ENCODE results near the gene CCDC159. TPM values are rescaled to one million over a fixed set of nuclear protein-coding genes. Genes with fewer than 3 reads are reported as not detected.
"Not testable (repeated sequence)": the region's sequence is repeated elsewhere in the genome, so short reads cannot be mapped to it uniquely, and the experiment has no call there.

The CCDC159 gene
- total RNA-seq, 1 experiment from 2014 or later, result 6.8 TPM

DNA sequence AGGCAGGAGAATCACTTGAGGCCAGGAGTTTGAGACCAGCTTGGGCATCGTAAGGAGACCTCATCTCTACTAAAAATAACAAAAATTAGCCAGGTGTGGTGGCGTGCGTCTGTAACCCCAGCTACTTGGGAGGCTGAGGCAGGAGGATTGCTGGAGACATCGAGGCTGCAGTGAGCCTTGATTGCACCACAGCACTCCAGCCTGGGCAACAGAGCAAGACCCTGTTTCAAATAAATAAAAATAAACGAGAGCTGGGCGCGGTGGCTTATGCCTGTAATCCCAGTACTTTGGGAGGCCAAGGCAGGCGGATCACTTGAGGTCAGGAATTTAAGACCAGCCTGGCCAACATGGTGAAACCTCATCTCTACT is 6.2 kb upstream of the CCDC159 start:
- POLR2A ChIA-PET, result interaction anchor here (0.7 to 1.2 kb wide), 4 partner anchors 22 to 82 kb away, joined by 3 to 8 read pairs (median 3); partner anchors contain the start of gene SWSAP1
- not testable (repeated sequence) for H3K4me1 Mint-ChIP-seq; H3K27me3 Mint-ChIP-seq (ENCODE audit: low read depth); H3K9me3 Mint-ChIP-seq; ATAC-seq; DNase-seq (ENCODE audit: low spot score)
- Mint-ChIP-seq H3K4me3 (peak overlapping the region; percentile 81), H3K36me3 (peaks cover 17% of the 10 kb centered on the region), H3K27ac (peak overlapping the region; percentile 41; the same call in 1 of the 2 replicates)
- CTCF ChIA-PET, result interaction anchor here (0.9 to 3.0 kb wide), 9 partner anchors 18 to 142 kb away, joined by 4 to 37 read pairs (median 11); partner anchors contain the start of genes EPOR, PRKCSH and SWSAP1
- TF ChIP-seq ZNF121 (CRISPR knock-in tag; IDR thresholded peaks at IDR 0.05), result peak; percentile 88

DNA sequence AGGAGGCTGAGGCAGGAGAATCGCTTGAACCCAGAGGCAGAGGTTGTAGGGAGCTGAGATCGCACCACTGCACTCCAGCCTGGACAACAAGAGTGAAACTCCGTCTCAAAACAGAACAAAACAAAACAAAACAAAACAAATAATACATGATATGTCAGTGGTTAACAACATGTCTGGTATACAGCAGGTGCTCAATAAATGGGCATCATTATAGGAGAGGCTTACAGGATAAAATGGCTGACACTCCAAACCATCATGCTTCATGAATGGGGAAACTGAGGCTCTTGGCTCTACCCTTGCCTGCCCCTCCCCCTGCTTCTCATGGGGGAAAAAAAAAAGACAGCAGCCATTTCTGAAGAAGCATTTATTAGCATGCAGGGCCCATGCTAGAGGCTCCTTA is 3.9 kb upstream of the CCDC159 start:
- Mint-ChIP-seq H3K36me3 (peaks cover 5% of the 10 kb centered on the region; the same call in 1 of the 2 replicates), H3K27me3 (ENCODE audit: low read depth) (peaks cover 2% of the 10 kb centered on the region; the same call in 1 of the 2 replicates), H3K4me1 (peaks cover 27% of the 10 kb centered on the region), H3K4me3 (no peak overlapping the region), H3K27ac (no peak overlapping the region), H3K9me3 (no peaks in the 10 kb centered on the region)
- CTCF ChIA-PET, result no interaction called here
- TF ChIP-seq ELF4 (CRISPR knock-in tag; IDR thresholded peaks at IDR 0.05; ENCODE audit: low read depth), result no peak
- TF ChIP-seq, protein P1, sequence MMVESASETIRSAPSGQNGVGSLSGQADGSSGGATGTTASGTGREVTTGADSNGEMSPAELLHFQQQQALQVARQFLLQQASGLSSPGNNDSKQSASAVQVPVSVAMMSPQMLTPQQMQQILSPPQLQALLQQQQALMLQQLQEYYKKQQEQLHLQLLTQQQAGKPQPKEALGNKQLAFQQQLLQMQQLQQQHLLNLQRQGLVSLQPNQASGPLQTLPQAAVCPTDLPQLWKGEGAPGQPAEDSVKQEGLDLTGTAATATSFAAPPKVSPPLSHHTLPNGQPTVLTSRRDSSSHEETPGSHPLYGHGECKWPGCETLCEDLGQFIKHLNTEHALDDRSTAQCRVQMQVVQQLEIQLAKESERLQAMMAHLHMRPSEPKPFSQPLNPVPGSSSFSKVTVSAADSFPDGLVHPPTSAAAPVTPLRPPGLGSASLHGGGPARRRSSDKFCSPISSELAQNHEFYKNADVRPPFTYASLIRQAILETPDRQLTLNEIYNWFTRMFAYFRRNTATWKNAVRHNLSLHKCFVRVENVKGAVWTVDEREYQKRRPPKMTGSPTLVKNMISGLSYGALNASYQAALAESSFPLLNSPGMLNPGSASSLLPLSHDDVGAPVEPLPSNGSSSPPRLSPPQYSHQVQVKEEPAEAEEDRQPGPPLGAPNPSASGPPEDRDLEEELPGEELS (CRISPR knock-in tag; IDR thresholded peaks at IDR 0.05), result no peak
- TF ChIP-seq MYBL2 (CRISPR knock-in tag; IDR thresholded peaks at IDR 0.05), result no peak
- no peak for TF ChIP-seq NR3C1 (CRISPR knock-in tag; conservative IDR thresholded peaks at IDR 0.05; ENCODE audit: low read depth)
- TF ChIP-seq, protein P2, sequence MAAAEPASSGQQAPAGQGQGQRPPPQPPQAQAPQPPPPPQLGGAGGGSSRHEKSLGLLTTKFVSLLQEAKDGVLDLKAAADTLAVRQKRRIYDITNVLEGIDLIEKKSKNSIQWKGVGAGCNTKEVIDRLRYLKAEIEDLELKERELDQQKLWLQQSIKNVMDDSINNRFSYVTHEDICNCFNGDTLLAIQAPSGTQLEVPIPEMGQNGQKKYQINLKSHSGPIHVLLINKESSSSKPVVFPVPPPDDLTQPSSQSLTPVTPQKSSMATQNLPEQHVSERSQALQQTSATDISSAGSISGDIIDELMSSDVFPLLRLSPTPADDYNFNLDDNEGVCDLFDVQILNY (CRISPR knock-in tag; IDR thresholded peaks at IDR 0.05), result no peak
- TF ChIP-seq, protein P3, sequence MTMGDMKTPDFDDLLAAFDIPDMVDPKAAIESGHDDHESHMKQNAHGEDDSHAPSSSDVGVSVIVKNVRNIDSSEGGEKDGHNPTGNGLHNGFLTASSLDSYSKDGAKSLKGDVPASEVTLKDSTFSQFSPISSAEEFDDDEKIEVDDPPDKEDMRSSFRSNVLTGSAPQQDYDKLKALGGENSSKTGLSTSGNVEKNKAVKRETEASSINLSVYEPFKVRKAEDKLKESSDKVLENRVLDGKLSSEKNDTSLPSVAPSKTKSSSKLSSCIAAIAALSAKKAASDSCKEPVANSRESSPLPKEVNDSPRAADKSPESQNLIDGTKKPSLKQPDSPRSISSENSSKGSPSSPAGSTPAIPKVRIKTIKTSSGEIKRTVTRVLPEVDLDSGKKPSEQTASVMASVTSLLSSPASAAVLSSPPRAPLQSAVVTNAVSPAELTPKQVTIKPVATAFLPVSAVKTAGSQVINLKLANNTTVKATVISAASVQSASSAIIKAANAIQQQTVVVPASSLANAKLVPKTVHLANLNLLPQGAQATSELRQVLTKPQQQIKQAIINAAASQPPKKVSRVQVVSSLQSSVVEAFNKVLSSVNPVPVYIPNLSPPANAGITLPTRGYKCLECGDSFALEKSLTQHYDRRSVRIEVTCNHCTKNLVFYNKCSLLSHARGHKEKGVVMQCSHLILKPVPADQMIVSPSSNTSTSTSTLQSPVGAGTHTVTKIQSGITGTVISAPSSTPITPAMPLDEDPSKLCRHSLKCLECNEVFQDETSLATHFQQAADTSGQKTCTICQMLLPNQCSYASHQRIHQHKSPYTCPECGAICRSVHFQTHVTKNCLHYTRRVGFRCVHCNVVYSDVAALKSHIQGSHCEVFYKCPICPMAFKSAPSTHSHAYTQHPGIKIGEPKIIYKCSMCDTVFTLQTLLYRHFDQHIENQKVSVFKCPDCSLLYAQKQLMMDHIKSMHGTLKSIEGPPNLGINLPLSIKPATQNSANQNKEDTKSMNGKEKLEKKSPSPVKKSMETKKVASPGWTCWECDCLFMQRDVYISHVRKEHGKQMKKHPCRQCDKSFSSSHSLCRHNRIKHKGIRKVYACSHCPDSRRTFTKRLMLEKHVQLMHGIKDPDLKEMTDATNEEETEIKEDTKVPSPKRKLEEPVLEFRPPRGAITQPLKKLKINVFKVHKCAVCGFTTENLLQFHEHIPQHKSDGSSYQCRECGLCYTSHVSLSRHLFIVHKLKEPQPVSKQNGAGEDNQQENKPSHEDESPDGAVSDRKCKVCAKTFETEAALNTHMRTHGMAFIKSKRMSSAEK (CRISPR knock-in tag; IDR thresholded peaks at IDR 0.05; ENCODE audit: borderline replicate concordance), result no peak
- no peak for TF ChIP-seq TP53 (CRISPR knock-in tag; IDR thresholded peaks at IDR 0.05)
- POLR2A ChIA-PET, result interaction anchor here (0.7 kb wide), 1 partner anchor 20 kb away, joined by 5 read pairs; no protein-coding TSS in a partner anchor
- no peak for ATAC-seq
- DNase-seq (ENCODE audit: low spot score), result no peak

DNA sequence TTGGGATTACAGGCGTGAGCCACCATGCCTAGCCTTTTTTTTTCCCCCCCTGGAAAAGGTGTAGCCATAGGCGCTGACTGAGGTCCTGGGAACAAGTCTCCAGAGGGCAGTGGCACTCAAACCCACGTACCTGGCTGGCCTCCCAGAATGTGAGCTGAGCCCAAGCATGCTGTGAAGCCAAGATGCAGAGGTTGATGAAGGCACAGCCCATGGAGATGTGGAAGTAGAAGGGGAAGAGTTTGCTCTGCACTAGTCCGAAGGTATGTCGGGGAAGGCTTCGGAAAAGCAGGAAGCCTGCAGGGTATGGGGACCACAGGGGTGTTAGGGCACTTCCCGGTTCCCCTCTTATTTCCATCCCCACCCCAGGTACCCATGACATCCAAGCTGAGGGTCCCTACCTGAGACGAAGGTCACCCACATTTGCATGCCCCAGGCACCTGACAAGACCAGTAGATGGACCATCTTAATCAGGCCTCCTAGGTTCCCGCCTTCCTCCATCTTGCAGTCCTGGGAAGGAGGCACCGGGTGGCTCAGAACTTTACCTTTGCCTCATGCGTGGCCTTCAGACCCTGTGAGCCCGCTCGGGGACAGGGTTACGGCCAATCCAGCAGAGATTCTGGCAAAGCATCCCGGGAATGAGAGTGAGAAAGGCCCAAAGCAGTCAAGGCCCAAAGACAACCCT is 1.1 kb upstream of the CCDC159 start:
- DNase-seq (ENCODE audit: low spot score) (no peak), ATAC-seq (no peak)
- ChIA-PET POLR2A (interaction anchor here (1.4 to 2.0 kb wide), 4 partner anchors 29 to 184 kb away, joined by 3 to 10 read pairs (median 6); partner anchors contain the start of genes ECSIT and SWSAP1), CTCF (interaction anchor here (0.8 to 3.0 kb wide), 10 partner anchors 16 to 107 kb away, joined by 3 to 37 read pairs (median 10); partner anchors contain the start of genes EPOR, PRKCSH and SWSAP1)
- TF ChIP-seq, protein P4, sequence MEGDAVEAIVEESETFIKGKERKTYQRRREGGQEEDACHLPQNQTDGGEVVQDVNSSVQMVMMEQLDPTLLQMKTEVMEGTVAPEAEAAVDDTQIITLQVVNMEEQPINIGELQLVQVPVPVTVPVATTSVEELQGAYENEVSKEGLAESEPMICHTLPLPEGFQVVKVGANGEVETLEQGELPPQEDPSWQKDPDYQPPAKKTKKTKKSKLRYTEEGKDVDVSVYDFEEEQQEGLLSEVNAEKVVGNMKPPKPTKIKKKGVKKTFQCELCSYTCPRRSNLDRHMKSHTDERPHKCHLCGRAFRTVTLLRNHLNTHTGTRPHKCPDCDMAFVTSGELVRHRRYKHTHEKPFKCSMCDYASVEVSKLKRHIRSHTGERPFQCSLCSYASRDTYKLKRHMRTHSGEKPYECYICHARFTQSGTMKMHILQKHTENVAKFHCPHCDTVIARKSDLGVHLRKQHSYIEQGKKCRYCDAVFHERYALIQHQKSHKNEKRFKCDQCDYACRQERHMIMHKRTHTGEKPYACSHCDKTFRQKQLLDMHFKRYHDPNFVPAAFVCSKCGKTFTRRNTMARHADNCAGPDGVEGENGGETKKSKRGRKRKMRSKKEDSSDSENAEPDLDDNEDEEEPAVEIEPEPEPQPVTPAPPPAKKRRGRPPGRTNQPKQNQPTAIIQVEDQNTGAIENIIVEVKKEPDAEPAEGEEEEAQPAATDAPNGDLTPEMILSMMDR (IDR thresholded peaks at IDR 0.05), result no peak
- TF ChIP-seq FOXK1 (CRISPR knock-in tag; IDR thresholded peaks at IDR 0.05), result no peak
- TF ChIP-seq CBFB (CRISPR knock-in tag; IDR thresholded peaks at IDR 0.05; ENCODE audit: low read depth), result no peak
- no peak for TF ChIP-seq IRF2 (CRISPR knock-in tag; IDR thresholded peaks at IDR 0.05; ENCODE audit: borderline replicate concordance, low read depth)
- TF ChIP-seq, protein P5, sequence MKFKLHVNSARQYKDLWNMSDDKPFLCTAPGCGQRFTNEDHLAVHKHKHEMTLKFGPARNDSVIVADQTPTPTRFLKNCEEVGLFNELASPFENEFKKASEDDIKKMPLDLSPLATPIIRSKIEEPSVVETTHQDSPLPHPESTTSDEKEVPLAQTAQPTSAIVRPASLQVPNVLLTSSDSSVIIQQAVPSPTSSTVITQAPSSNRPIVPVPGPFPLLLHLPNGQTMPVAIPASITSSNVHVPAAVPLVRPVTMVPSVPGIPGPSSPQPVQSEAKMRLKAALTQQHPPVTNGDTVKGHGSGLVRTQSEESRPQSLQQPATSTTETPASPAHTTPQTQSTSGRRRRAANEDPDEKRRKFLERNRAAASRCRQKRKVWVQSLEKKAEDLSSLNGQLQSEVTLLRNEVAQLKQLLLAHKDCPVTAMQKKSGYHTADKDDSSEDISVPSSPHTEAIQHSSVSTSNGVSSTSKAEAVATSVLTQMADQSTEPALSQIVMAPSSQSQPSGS (CRISPR knock-in tag; IDR thresholded peaks at IDR 0.05; ENCODE audit: borderline replicate concordance, low read depth), result no peak
- Mint-ChIP-seq H3K27ac (peak overlapping the region; percentile 73), H3K36me3 (peaks cover 9% of the 10 kb centered on the region; the same call in 1 of the 2 replicates), H3K4me1 (peaks cover 24% of the 10 kb centered on the region), H3K9me3 (peaks cover 10% of the 10 kb centered on the region), H3K4me3 (peak overlapping the region; percentile 95), H3K27me3 (ENCODE audit: low read depth) (peaks cover 15% of the 10 kb centered on the region; the same call in 1 of the 2 replicates)
